Neural cell (in vitro differentiated cells): ENCODE measurements around the gene C22orf42. TPM values are rescaled to one million over a fixed set of nuclear protein-coding genes. Genes with fewer than 3 reads are reported as not detected.
"Not testable (repeated sequence)": the region's sequence is repeated elsewhere in the genome, so short reads cannot be mapped to it uniquely, and the experiment has no call there.

Experiments used
- H2AFZ ChIP-seq: fragments of 200-600, 300-800 bp; sonication (generic), shearing (Covaris generic); 2 replicates; pipeline ENCODE4 v1.6.0; 2014; ENCODE audit warnings: low read depth, mild to moderate bottlenecking, antibody characterized with exemption, low read length, moderate library complexity
- H3F3A ChIP-seq: fragments of 200-600 bp; shearing (Covaris generic); 2 replicates; pipeline ENCODE4 v1.6.1; 2016; ENCODE audit warnings: mild to moderate bottlenecking, moderate library complexity, mixed read lengths, antibody characterized with exemption, low read length; ENCODE audit not compliant: insufficient read depth, poor library complexity, severe bottlenecking
- H3K27ac ChIP-seq: fragments of 200-600, 300-800 bp; sonication (generic), shearing (Covaris generic); 2 replicates; pipeline ENCODE4 v1.5.1; 2014; ENCODE audit warnings: mild to moderate bottlenecking, low read length, moderate library complexity
- H3K27me3 ChIP-seq: fragments of 300-800, 200-600 bp; sonication (generic), shearing (Covaris generic); 2 replicates; pipeline ENCODE4 v1.6.0; 2014; ENCODE audit warnings: mild to moderate bottlenecking, low read depth, low read length, moderate library complexity; ENCODE audit not compliant: insufficient read depth
- H3K36me3 ChIP-seq: fragments of 300-800, 200-600 bp; sonication (generic), shearing (Covaris generic); 2 replicates; pipeline ENCODE4 v1.5.1; 2014; ENCODE audit warnings: mild to moderate bottlenecking, antibody characterized with exemption, low read length, moderate library complexity; ENCODE audit not compliant: insufficient read depth
- H3K4me2 ChIP-seq: fragments of 300-800, 200-600 bp; sonication (generic), shearing (Covaris generic); 2 replicates; pipeline ENCODE4 v1.6.0; 2014; ENCODE audit warnings: mild to moderate bottlenecking, low read length
- H3K4me3 ChIP-seq: fragments of 300-800, 200-600 bp; sonication (generic), shearing (Covaris generic); 2 replicates; pipeline ENCODE4 v1.5.1; 2014; ENCODE audit warnings: mild to moderate bottlenecking, low read length, moderate library complexity
- H3K79me2 ChIP-seq: fragments of 200-600 bp; shearing (Covaris generic); replicated peaks from 2 replicates; pipeline ENCODE4 v1.6.0; 2014; ENCODE audit warnings: mild to moderate bottlenecking, low read length, moderate library complexity; ENCODE audit not compliant: insufficient read depth
- H3K9ac ChIP-seq: fragments of 300-800, 200-600 bp; sonication (generic), shearing (Covaris generic); 2 replicates; pipeline ENCODE4 v1.6.1; 2016; ENCODE audit warnings: mild to moderate bottlenecking, low read length, mixed read lengths
- H3K9me2 ChIP-seq: fragments of 200-600 bp; shearing (Covaris generic); 2 replicates; pipeline ENCODE4 v1.6.1; 2016; ENCODE audit warnings: mild to moderate bottlenecking, low read length, mixed read lengths; ENCODE audit not compliant: insufficient read depth
- H3K9me3 ChIP-seq: fragments of 200-600, 300-800 bp; sonication (generic), shearing (Covaris generic); 2 replicates; pipeline ENCODE4 v1.6.1; 2016; ENCODE audit warnings: mild to moderate bottlenecking, mixed run types, low read length, moderate library complexity, mixed read lengths
- H4K20me1 ChIP-seq: fragments of 200-600 bp; shearing (Covaris generic); 2 replicates; pipeline ENCODE4 v1.6.1; 2016; ENCODE audit warnings: mild to moderate bottlenecking, mixed run types; ENCODE audit not compliant: insufficient read depth
- CTCF ChIP-seq: fragments of 450-650 bp; IDR thresholded peaks from 2 replicates; pipeline ENCODE4 v1.5.1; 2014; ENCODE audit warnings: antibody characterized with exemption, mild to moderate bottlenecking, moderate library complexity; ENCODE audit not compliant: poor library complexity, severe bottlenecking
- EP300 ChIP-seq: fragments of 450-650 bp; conservative IDR thresholded peaks from 2 replicates; pipeline ENCODE4 v1.6.1; 2014; ENCODE audit warnings: antibody characterized with exemption, mild to moderate bottlenecking, moderate library complexity; ENCODE audit not compliant: poor library complexity, severe bottlenecking
- EZH2 ChIP-seq: fragments of 200-600, 300-800 bp; shearing (Covaris generic), sonication (generic); IDR thresholded peaks from 2 replicates; pipeline ENCODE4 v1.6.1; 2014; ENCODE audit warnings: antibody characterized with exemption, low read length, borderline replicate concordance, mild to moderate bottlenecking; ENCODE audit not compliant: insufficient read depth, poor library complexity, severe bottlenecking
- MXI1 ChIP-seq: fragments of 450-650 bp; conservative IDR thresholded peaks from 2 replicates; pipeline ENCODE4 v1.6.1; 2014; ENCODE audit warnings: antibody characterized with exemption, mild to moderate bottlenecking; ENCODE audit not compliant: poor library complexity, severe bottlenecking
- POLR2AphosphoS5 ChIP-seq: IDR thresholded peaks from 2 replicates; pipeline ENCODE4 v1.6.1; 2012
- RAD21 ChIP-seq: fragments of 450-650 bp; conservative IDR thresholded peaks from 2 replicates; pipeline ENCODE4 v1.6.1; 2014; ENCODE audit warnings: antibody characterized with exemption, mild to moderate bottlenecking, moderate library complexity
- REST ChIP-seq: IDR thresholded peaks from 2 replicates; pipeline ENCODE4 v1.6.1; 2012; ENCODE audit warnings: borderline replicate concordance
- SMC3 ChIP-seq: fragments of 450-650 bp; conservative IDR thresholded peaks from 2 replicates; pipeline ENCODE4 v1.6.1; 2014; ENCODE audit warnings: antibody characterized with exemption, mild to moderate bottlenecking, moderate library complexity; ENCODE audit not compliant: poor library complexity
- polyA plus RNA-seq: library from polyadenylated mRNA; depleted of rRNA; stranded (reverse); fragments of >200 nt; gene quantifications from 2 replicates; pipeline ENCODE4 v1.2.3, GENCODE V29; 2014

Gene C22orf42
- polyA plus RNA-seq, 1 donor from 2014 or later, result 51.0 TPM

- Histone ChIP-seq H3F3A (peaks cover 6% of the 10 kb centered on the region), H3K27me3 (peaks cover 27% of the 10 kb centered on the region), H3K9ac (no peak overlapping the region), H3K27ac (no peak overlapping the region), H3K4me3 (no peak overlapping the region), H3K9me2 (no peaks in the 10 kb centered on the region), H4K20me1 (no peaks in the 10 kb centered on the region), H3K4me2 (no peak overlapping the region), H3K79me2 (no peaks in the 10 kb centered on the region), H3K9me3 (no peaks in the 10 kb centered on the region), H3K36me3 (no peaks in the 10 kb centered on the region), H2AFZ (no peak overlapping the region)
- TF ChIP-seq EZH2, result no peak
- TF ChIP-seq MXI1, result no peak
- no peak for TF ChIP-seq POLR2AphosphoS5
- no peak for TF ChIP-seq RAD21
- no peak for TF ChIP-seq EP300
- no peak for TF ChIP-seq CTCF
- TF ChIP-seq SMC3, result no peak
Measured at GRCh38 chr22:32199961-32200360, 40.9 kb upstream of the C22orf42 start.

- H3K36me3 ChIP-seq, result no peaks in the 10 kb centered on the region
- no peaks in the 10 kb centered on the region for H3K79me2 ChIP-seq
- H3K27ac ChIP-seq, result no peak overlapping the region
- H3K4me3 ChIP-seq, result no peak overlapping the region
- TF ChIP-seq SMC3, result no peak
- no peak for TF ChIP-seq EZH2
- TF ChIP-seq REST, result no peak
- TF ChIP-seq EP300, result no peak
- no peak overlapping the region for H2AFZ ChIP-seq
- H3K27me3 ChIP-seq, result peaks cover 27% of the 10 kb centered on the region
- H3K9ac ChIP-seq, result no peak overlapping the region
- H3K9me2 ChIP-seq, result no peaks in the 10 kb centered on the region
- H3K4me2 ChIP-seq, result no peak overlapping the region
- H3K9me3 ChIP-seq, result no peaks in the 10 kb centered on the region
- H3F3A ChIP-seq, result peaks cover 4% of the 10 kb centered on the region
- H4K20me1 ChIP-seq, result no peaks in the 10 kb centered on the region
Measured at GRCh38 chr22:32199341-32199740, 40.2 kb upstream of the C22orf42 start.

GRCh38 chr22:32197553-32198226 is 38.6 kb upstream of the C22orf42 start:
- not testable (repeated sequence) for H3K36me3 ChIP-seq, H3K4me3 ChIP-seq, H3K9me3 ChIP-seq, H2AFZ ChIP-seq, H3K4me2 ChIP-seq, H3K9me2 ChIP-seq, H3F3A ChIP-seq, H3K27ac ChIP-seq, H3K79me2 ChIP-seq, H4K20me1 ChIP-seq, H3K9ac ChIP-seq
- peaks cover 15% of the 10 kb centered on the region for H3K27me3 ChIP-seq

GRCh38 chr22:32195900-32196299 is 36.8 kb upstream of the C22orf42 start:
- H4K20me1 ChIP-seq, H3K36me3 ChIP-seq, H3K27me3 ChIP-seq, H3K9ac ChIP-seq, H2AFZ ChIP-seq, H3K79me2 ChIP-seq, H3K4me3 ChIP-seq, H3K4me2 ChIP-seq, H3K9me2 ChIP-seq, H3K27ac ChIP-seq, H3F3A ChIP-seq, H3K9me3 ChIP-seq: not testable (repeated sequence)

GRCh38 chr22:32193346-32193745 is 34.2 kb upstream of the C22orf42 start:
- H2AFZ ChIP-seq, H3K27me3 ChIP-seq, H3K4me3 ChIP-seq: not testable (repeated sequence)

More at GRCh38 chr22:32193346-32193745, 34.2 kb upstream of the C22orf42 start:
- not testable (repeated sequence) for H3K9me2 ChIP-seq, H3K4me2 ChIP-seq, H3K79me2 ChIP-seq, H3K9me3 ChIP-seq, H4K20me1 ChIP-seq, H3K9ac ChIP-seq, H3K36me3 ChIP-seq, H3F3A ChIP-seq, H3K27ac ChIP-seq
